Lower lobe of right lung (tissue), 2 donors: ENCODE results near the gene PCDH9. TPM values are rescaled to one million over a fixed set of nuclear protein-coding genes. Genes with fewer than 3 reads are reported as not detected.
"Not testable (repeated sequence)": the region's sequence is repeated elsewhere in the genome, so short reads cannot be mapped to it uniquely, and the experiment has no call there.

Experiments
- ATAC-seq, 2 donors: fragments of 200-7000 bp; cut with Tn5 transposase; one replicate each; pipeline ENCODE4 v1.9.1; 2020 to 2022; ENCODE audit warnings: mild to moderate bottlenecking in 2 of 2, moderate library complexity in 2 of 2
- DNase-seq: peaks from one replicate; pipeline ENCODE4 v3.0.0-alpha.2; 2020
- H3K27ac ChIP-seq: fragments of 200-600 bp; one replicate; pipeline ENCODE4 v1.8.0; 2022
- H3K27me3 ChIP-seq: fragments of 200-600 bp; one replicate; pipeline ENCODE4 v1.8.0; 2022; ENCODE audit warnings: low read depth
- H3K36me3 ChIP-seq: fragments of 200-600 bp; one replicate; pipeline ENCODE4 v1.8.0; 2022; ENCODE audit warnings: mild to moderate bottlenecking
- H3K4me1 ChIP-seq: fragments of 200-600 bp; one replicate; pipeline ENCODE4 v1.8.0; 2022
- H3K4me3 ChIP-seq: fragments of 200-600 bp; one replicate; pipeline ENCODE4 v1.8.0; 2022; ENCODE audit warnings: mild to moderate bottlenecking
- H3K9me3 ChIP-seq: fragments of 200-600 bp; one replicate; pipeline ENCODE4 v1.8.0; 2022
- CTCF ChIP-seq: fragments of 200-600 bp; IDR thresholded peaks from one replicate; pipeline ENCODE4 v1.8.0; 2022; ENCODE audit warnings: antibody characterized with exemption, mild to moderate bottlenecking
- intact Hi-C: fragments of 100-400 bp; cut with DNase I; formaldehyde crosslinking; loops from one replicate; pipeline ENCODE4 v1.11.0; 2022
- total RNA-seq: library from RNA; stranded (reverse); fragmentation: NEBNext Ultra II Directional; extraction: Animal tissue kit (Norgen Biotek cat#: 25700); gene quantifications from one replicate; pipeline ENCODE4 v1.2.1, GENCODE V29; 2021
- donor health status: DM: no; HTN: yes; CAD: no; lungs with severe emphysema.

Gene PCDH9
- total RNA-seq, 1 donor from 2014 or later = 8.9 TPM

DNA sequence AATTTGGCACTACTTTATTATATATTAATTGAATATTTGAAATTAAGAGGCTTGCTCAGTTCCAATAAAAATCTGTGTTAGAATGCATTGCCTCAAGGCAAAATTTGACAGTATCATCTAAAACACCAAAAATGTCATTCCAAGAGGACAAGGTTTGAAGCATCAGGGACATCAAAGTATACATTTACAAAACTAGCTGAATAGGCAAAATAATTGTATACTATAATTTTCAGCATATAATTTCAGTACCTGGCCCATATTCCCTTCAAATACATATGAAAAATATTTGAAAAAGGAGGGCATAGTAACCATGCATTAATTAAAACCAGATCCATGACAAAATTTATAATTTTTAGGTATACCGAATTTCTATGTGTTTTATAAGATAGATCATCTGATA is 963.8 kb downstream of the PCDH9 start:
- Histone ChIP-seq H3K27me3 (no peaks in the 10 kb centered on the region), H3K4me1 (no peaks in the 10 kb centered on the region), H3K9me3 (no peaks in the 10 kb centered on the region), H3K36me3 (no peaks in the 10 kb centered on the region), H3K4me3 (no peak overlapping the region), H3K27ac (no peak overlapping the region)
- DNase-seq = no peak
- intact Hi-C loops = no loop called here
- TF ChIP-seq CTCF = no peak
- ATAC-seq = no peak

DNA sequence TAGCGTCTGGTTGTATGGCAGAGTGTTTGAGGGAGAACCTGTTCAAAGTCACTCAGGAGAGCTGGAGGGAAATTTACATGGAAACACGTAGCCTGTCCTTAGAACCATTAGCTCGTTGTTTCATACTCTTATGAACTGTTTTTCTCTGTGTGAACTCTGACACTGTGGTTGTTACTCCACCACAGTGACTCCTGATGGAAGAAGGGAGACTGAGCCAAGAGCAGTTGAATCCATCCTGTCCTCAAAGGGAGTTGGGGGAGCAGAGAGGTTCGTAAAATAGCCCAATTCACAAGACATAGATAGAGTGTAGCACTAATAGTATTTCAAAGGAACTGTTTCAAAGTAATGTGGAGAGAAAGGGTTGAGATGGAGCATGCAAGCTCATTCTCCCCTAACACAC is 964.8 kb downstream of the PCDH9 start:
- H3K4me3 ChIP-seq = no peak overlapping the region
- no peak for ATAC-seq
- DNase-seq = no peak
- no peaks in the 10 kb centered on the region for H3K9me3 ChIP-seq
- no peak for TF ChIP-seq CTCF
- intact Hi-C loops = no loop called here
- no peaks in the 10 kb centered on the region for H3K36me3 ChIP-seq
- no peaks in the 10 kb centered on the region for H3K4me1 ChIP-seq
- no peaks in the 10 kb centered on the region for H3K27me3 ChIP-seq
- H3K27ac ChIP-seq = no peak overlapping the region

- Histone ChIP-seq H3K9me3 (no peaks in the 10 kb centered on the region), H3K27ac (no peak overlapping the region), H3K4me3 (no peak overlapping the region), H3K4me1 (no peaks in the 10 kb centered on the region), H3K27me3 (no peaks in the 10 kb centered on the region), H3K36me3 (no peaks in the 10 kb centered on the region)
- no peak for ATAC-seq
- intact Hi-C loops = no loop called here
- DNase-seq = no peak
- TF ChIP-seq CTCF = no peak
Observed at GRCh38 chr13:66264971-66265370, 965.2 kb downstream of the PCDH9 start.

DNA sequence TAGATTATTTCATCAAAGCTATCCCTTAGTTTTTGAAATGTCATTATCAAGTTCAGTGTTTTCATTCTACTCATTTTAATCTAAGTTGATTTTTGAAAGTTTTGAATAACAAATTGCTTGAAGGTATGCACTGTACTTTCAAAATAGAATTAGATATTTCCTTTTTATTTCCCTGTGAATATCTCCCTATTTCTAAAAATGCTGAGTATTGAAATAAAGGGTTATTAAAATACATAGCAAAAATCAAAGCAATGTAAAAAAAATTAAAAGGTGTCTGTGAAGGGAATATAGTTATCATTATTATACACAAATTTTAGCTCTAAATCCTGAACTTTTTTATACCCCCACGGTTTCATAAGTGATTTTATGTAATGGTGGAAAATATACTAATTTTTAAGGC is 967.8 kb downstream of the PCDH9 start:
- Histone ChIP-seq H3K4me1 (no peaks in the 10 kb centered on the region), H3K9me3 (no peaks in the 10 kb centered on the region), H3K27ac (no peak overlapping the region), H3K36me3 (no peaks in the 10 kb centered on the region), H3K27me3 (no peaks in the 10 kb centered on the region), H3K4me3 (no peak overlapping the region)
- no peak for TF ChIP-seq CTCF
- DNase-seq (no peak), ATAC-seq (no peak)
- intact Hi-C loops = no loop called here

- H3K4me3 ChIP-seq, DNase-seq, intact Hi-C loops, H3K27ac ChIP-seq, H3K36me3 ChIP-seq, ATAC-seq, H3K9me3 ChIP-seq, H3K4me1 ChIP-seq, H3K27me3 ChIP-seq: not testable (repeated sequence)
Observed at GRCh38 chr13:66259426-66259825, 970.7 kb downstream of the PCDH9 start.
